HepG2 (cell line): ENCODE results near the gene NTPCR.

Experiments used
- CREB1 ChIP-seq, 2 experiments: fragments of 450-650 bp in 1 of 2; IDR thresholded peaks; 2 replicates each; pipeline ENCODE4 v1.6.1; 2016 to 2017; ENCODE audit warnings: control low read depth in 1 of 2, mild to moderate bottlenecking in 1 of 2, missing compliant biosample characterization in 1 of 2, missing genetic modification characterization in 1 of 2
- FOXJ3 ChIP-seq: sonication (generic); formaldehyde crosslinking; IDR thresholded peaks from 2 replicates; pipeline ENCODE4 v1.4.0; 2020; ENCODE audit warnings: missing genetic modification reagents, mild to moderate bottlenecking, borderline replicate concordance
- ISL2 ChIP-seq: sonication (generic); formaldehyde crosslinking; IDR thresholded peaks from 2 replicates; pipeline ENCODE4 v1.5.0; 2020; ENCODE audit warnings: missing genetic modification reagents
- REPIN1 ChIP-seq: sonication (generic); formaldehyde crosslinking; IDR thresholded peaks from 2 replicates; pipeline ENCODE4 v1.8.0; 2022; ENCODE audit warnings: missing genetic modification reagents, low read depth, mild to moderate bottlenecking, borderline replicate concordance
- SIX1 ChIP-seq: sonication (generic); formaldehyde crosslinking; IDR thresholded peaks from 2 replicates; pipeline ENCODE4 v1.4.0; 2020; ENCODE audit warnings: missing genetic modification reagents, borderline replicate concordance
- SP2 ChIP-seq: sonication (generic); formaldehyde crosslinking; IDR thresholded peaks from 2 replicates; pipeline ENCODE4 v1.5.1; 2020; ENCODE audit warnings: mild to moderate bottlenecking, missing genetic modification reagents
- SUZ12 ChIP-seq: fragments of 150-350 bp; IDR thresholded peaks from 2 replicates; pipeline ENCODE4 v1.6.1; 2014; ENCODE audit warnings: low read depth, low read length
- ZEB1 ChIP-seq: IDR thresholded peaks from 2 replicates; pipeline ENCODE4 v1.6.1; 2012; ENCODE audit warnings: mild to moderate bottlenecking, low read depth, inconsistent platforms; ENCODE audit not compliant: insufficient replicate concordance
- ZFP1 ChIP-seq: IDR thresholded peaks from 2 replicates; pipeline ENCODE4 v1.6.1; 2016
- TF ChIP-seq, protein P1 (sequence below): IDR thresholded peaks from 2 replicates; pipeline ENCODE4 v1.6.1; 2018; ENCODE audit warnings: missing genetic modification reagents, mild to moderate bottlenecking, missing compliant biosample characterization
- TF ChIP-seq, protein P2 (sequence below): sonication (generic); formaldehyde crosslinking; IDR thresholded peaks from 2 replicates; pipeline ENCODE4 v1.5.0; 2020; ENCODE audit warnings: mild to moderate bottlenecking, missing genetic modification reagents, moderate library complexity
- TF ChIP-seq, protein P3 (sequence below), 2 experiments: IDR thresholded peaks; 2 replicates each; pipeline ENCODE4 v1.6.1; 2011 to 2012; ENCODE audit warnings: low read length in 2 of 2, borderline replicate concordance in 1 of 2, low read depth in 1 of 2, mild to moderate bottlenecking in 1 of 2, moderate library complexity in 1 of 2
- TF ChIP-seq, protein P4 (sequence below): sonication (generic); formaldehyde crosslinking; IDR thresholded peaks from 2 replicates; pipeline ENCODE4 v1.5.0; 2020; ENCODE audit warnings: mild to moderate bottlenecking, missing genetic modification reagents
- TF ChIP-seq, protein P5 (sequence below), 2 experiments: sonication (generic) in 1 of 2; formaldehyde crosslinking in 1 of 2; IDR thresholded peaks; 2 replicates each; pipeline versions ENCODE4 v1.5.1 to v1.6.1; 2011 to 2020; ENCODE audit warnings: borderline replicate concordance in 1 of 2, low read depth in 1 of 2, low read length in 1 of 2, mild to moderate bottlenecking in 1 of 2, missing genetic modification reagents in 1 of 2, moderate library complexity in 1 of 2

DNA sequence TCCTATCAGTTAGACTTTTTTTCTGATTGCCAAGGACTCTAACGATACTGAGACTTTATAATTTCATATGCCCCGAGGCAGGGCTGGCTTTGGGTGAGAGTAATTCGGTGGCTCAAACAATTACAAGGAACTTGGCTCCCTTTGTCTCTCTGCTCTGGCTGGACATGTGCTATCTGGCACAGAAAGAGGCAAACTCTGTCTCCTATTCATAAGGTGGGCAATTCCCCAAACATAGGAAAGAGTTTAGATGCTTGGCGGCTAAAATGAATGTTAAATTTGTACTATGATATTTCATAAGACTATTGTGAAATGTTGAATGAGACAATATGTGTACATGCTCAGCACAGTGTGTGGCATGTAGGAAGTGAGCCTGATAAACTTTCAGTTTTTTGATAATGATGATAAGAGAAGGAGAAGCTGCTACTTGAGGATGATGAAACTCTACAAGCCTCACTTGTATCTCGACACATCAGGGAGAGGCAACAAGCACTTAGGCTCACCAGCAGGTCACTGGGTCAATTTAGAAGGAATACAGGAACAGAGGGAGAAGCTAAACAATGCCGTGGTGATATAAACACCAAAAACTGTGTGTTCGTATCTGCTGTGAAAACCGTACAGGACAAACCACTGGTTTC, 12.6 kb upstream of the NTPCR start:
- no peak for TF ChIP-seq REPIN1
- TF ChIP-seq, protein P1, sequence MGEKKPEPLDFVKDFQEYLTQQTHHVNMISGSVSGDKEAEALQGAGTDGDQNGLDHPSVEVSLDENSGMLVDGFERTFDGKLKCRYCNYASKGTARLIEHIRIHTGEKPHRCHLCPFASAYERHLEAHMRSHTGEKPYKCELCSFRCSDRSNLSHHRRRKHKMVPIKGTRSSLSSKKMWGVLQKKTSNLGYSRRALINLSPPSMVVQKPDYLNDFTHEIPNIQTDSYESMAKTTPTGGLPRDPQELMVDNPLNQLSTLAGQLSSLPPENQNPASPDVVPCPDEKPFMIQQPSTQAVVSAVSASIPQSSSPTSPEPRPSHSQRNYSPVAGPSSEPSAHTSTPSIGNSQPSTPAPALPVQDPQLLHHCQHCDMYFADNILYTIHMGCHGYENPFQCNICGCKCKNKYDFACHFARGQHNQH (CRISPR knock-in tag), result no peak
- TF ChIP-seq ZFP1 (CRISPR knock-in tag), result no peak
- TF ChIP-seq, protein P2, sequence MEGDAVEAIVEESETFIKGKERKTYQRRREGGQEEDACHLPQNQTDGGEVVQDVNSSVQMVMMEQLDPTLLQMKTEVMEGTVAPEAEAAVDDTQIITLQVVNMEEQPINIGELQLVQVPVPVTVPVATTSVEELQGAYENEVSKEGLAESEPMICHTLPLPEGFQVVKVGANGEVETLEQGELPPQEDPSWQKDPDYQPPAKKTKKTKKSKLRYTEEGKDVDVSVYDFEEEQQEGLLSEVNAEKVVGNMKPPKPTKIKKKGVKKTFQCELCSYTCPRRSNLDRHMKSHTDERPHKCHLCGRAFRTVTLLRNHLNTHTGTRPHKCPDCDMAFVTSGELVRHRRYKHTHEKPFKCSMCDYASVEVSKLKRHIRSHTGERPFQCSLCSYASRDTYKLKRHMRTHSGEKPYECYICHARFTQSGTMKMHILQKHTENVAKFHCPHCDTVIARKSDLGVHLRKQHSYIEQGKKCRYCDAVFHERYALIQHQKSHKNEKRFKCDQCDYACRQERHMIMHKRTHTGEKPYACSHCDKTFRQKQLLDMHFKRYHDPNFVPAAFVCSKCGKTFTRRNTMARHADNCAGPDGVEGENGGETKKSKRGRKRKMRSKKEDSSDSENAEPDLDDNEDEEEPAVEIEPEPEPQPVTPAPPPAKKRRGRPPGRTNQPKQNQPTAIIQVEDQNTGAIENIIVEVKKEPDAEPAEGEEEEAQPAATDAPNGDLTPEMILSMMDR, result no peak
- TF ChIP-seq, protein P3, sequence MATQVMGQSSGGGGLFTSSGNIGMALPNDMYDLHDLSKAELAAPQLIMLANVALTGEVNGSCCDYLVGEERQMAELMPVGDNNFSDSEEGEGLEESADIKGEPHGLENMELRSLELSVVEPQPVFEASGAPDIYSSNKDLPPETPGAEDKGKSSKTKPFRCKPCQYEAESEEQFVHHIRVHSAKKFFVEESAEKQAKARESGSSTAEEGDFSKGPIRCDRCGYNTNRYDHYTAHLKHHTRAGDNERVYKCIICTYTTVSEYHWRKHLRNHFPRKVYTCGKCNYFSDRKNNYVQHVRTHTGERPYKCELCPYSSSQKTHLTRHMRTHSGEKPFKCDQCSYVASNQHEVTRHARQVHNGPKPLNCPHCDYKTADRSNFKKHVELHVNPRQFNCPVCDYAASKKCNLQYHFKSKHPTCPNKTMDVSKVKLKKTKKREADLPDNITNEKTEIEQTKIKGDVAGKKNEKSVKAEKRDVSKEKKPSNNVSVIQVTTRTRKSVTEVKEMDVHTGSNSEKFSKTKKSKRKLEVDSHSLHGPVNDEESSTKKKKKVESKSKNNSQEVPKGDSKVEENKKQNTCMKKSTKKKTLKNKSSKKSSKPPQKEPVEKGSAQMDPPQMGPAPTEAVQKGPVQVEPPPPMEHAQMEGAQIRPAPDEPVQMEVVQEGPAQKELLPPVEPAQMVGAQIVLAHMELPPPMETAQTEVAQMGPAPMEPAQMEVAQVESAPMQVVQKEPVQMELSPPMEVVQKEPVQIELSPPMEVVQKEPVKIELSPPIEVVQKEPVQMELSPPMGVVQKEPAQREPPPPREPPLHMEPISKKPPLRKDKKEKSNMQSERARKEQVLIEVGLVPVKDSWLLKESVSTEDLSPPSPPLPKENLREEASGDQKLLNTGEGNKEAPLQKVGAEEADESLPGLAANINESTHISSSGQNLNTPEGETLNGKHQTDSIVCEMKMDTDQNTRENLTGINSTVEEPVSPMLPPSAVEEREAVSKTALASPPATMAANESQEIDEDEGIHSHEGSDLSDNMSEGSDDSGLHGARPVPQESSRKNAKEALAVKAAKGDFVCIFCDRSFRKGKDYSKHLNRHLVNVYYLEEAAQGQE (IDR thresholded peaks at IDR 0.05; ENCODE audit: borderline replicate concordance in 1 of 2, low read depth in 1 of 2, low read length in 2 of 2), result no peak
- TF ChIP-seq SP2 (CRISPR knock-in tag), result no peak
- no peak for TF ChIP-seq FOXJ3 (CRISPR knock-in tag)
- no peak for TF ChIP-seq CREB1 (IDR thresholded peaks at IDR 0.05)
- TF ChIP-seq CREB1 (CRISPR knock-in tag; IDR thresholded peaks at IDR 0.05), result no peak
- TF ChIP-seq SUZ12, result no peak
- TF ChIP-seq ZEB1, result no peak
- no peak for TF ChIP-seq ISL2 (CRISPR knock-in tag)
- TF ChIP-seq SIX1, result no peak
- TF ChIP-seq, protein P4, sequence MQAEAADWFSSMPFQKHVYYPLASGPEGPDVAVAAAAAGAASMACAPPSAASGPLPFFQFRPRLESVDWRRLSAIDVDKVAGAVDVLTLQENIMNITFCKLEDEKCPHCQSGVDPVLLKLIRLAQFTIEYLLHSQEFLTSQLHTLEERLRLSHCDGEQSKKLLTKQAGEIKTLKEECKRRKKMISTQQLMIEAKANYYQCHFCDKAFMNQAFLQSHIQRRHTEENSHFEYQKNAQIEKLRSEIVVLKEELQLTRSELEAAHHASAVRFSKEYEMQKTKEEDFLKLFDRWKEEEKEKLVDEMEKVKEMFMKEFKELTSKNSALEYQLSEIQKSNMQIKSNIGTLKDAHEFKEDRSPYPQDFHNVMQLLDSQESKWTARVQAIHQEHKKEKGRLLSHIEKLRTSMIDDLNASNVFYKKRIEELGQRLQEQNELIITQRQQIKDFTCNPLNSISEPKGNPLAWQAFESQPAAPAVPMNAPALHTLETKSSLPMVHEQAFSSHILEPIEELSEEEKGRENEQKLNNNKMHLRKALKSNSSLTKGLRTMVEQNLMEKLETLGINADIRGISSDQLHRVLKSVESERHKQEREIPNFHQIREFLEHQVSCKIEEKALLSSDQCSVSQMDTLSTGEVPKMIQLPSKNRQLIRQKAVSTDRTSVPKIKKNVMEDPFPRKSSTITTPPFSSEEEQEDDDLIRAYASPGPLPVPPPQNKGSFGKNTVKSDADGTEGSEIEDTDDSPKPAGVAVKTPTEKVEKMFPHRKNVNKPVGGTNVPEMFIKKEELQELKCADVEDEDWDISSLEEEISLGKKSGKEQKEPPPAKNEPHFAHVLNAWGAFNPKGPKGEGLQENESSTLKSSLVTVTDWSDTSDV (CRISPR knock-in tag), result no peak
- TF ChIP-seq, protein P5, sequence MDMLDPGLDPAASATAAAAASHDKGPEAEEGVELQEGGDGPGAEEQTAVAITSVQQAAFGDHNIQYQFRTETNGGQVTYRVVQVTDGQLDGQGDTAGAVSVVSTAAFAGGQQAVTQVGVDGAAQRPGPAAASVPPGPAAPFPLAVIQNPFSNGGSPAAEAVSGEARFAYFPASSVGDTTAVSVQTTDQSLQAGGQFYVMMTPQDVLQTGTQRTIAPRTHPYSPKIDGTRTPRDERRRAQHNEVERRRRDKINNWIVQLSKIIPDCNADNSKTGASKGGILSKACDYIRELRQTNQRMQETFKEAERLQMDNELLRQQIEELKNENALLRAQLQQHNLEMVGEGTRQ (IDR thresholded peaks at IDR 0.05; ENCODE audit: low read depth, low read length), result no peak
- TF ChIP-seq, protein P5 (CRISPR knock-in tag; IDR thresholded peaks at IDR 0.05; ENCODE audit: borderline replicate concordance), result no peak
